ENCODE measurements around the gene ARL13B. TPM values are rescaled to one million over a fixed set of nuclear protein-coding genes. Genes with fewer than 3 reads are reported as not detected.

ARL13B gene
- total and polyA plus RNA-seq, 2 of the 13 experiments (the other 11 are each of a cell fraction or from before 2014, with no cell fraction given), result 2.2 to 9.6 TPM

DNA sequence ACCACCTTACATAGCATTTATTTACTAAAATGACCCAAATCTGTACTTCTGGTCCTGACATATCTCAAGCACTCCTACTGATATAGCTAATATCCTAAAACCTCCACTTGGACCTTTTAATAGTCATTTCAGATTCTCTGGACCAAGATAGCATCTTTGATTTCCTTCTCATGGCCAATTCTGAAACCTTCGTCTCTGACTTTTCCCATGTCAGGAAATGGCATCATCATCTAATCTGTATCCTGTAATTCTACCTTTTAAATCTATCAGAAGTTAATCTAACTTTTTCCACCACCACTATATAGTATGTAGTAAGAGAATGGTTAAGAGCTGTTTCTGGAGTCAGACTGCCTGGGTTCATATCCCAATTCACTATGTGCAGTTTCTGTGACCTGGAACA, 32.2 kb downstream of the ARL13B start:
- TF ChIP-seq PTBP1 (IDR thresholded peaks at IDR 0.05; ENCODE audit: low read depth, low read length, poor library complexity, severe bottlenecking), result no peak
- no peak for TF ChIP-seq ZNF530 (CRISPR knock-in tag; IDR thresholded peaks at IDR 0.05; ENCODE audit: low read depth)
- H3K9ac ChIP-seq (ENCODE audit: insufficient read depth, low read depth, low read length), result no peak overlapping the region
- no peaks in the 10 kb centered on the region for H4K20me1 ChIP-seq (ENCODE audit: insufficient read depth, low read length)
- DNase-seq (ENCODE audit: low spot score), result no peak
- H3K79me2 ChIP-seq (ENCODE audit: insufficient read depth, low read length), result no peaks in the 10 kb centered on the region
- ChIA-PET CTCF (ENCODE audit: low intra/inter-chr PET ratio, low total read pairs) (no interaction called here), POLR2A (no interaction called here)
- H3K4me1 ChIP-seq (ENCODE audit: insufficient read depth, low read length), result no peaks in the 10 kb centered on the region
- H3K36me3 ChIP-seq (replicated peaks in 1 of 2; ENCODE audit: control insufficient read depth in 1 of 2, insufficient read depth in 2 of 2, low read length in 2 of 2), result no peaks in the 10 kb centered on the region
- H3K27ac ChIP-seq (ENCODE audit: extremely low read length, insufficient read depth, low read length), result no peak overlapping the region
- in situ Hi-C loops (cut with HindIII; ENCODE audit: extremely low pct_ligation_motif_present, low pct_unique_long_range_greater_than_20kb) (no loop called here), intact Hi-C loops (cut with micrococcal nuclease; ENCODE audit: unreplicated experiment) (no loop called here)
- H3K9me3 ChIP-seq (ENCODE audit: low read length), result no peaks in the 10 kb centered on the region
- H3K4me2 ChIP-seq (ENCODE audit: low read depth, low read length), result no peak overlapping the region
- ATAC-seq, result no peak
- no peak overlapping the region for H3K4me3 ChIP-seq (replicated peaks in 1 of 3; ENCODE audit: insufficient read depth in 1 of 3, low read depth in 2 of 3, low read length in 3 of 3)
- FAIRE-seq, result no peak
- no peaks in the 10 kb centered on the region for H3K27me3 ChIP-seq (ENCODE audit: control insufficient read depth in 1 of 2, insufficient read depth in 2 of 2, low read length in 2 of 2)
- no peak overlapping the region for H2AFZ ChIP-seq (ENCODE audit: low read length)
- 100% methylated on average over 1 of the region's 1 CpG for WGBS (ENCODE audit: low lambda C conversion rate)
- BruUV-seq (replicated peaks), result no TSS peak

DNA sequence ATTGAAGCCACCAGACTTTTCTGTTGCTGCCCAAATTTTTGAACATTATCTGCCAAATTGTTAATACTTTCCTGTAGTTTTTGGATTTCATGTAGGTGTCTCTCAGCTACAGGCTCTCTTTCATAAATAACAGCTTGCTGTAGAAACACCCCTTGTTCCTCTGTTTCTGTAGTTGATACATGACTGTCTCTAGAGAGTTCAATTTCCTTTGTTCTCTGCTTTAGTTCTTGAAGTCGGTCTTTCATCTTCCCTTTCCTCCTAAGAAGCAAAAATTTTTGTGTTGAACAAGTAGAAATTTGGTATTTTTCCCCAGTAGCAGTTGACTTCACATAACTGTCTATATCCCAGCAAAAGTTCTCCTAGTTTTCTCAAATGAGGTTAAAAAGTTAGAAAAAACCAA, 35.1 kb downstream of the ARL13B start:
- CTCF ChIA-PET (ENCODE audit: low intra/inter-chr PET ratio, low total read pairs), result no interaction called here
- Histone ChIP-seq H3K79me2 (ENCODE audit: insufficient read depth, low read length) (no peaks in the 10 kb centered on the region), H3K4me1 (ENCODE audit: insufficient read depth, low read length) (no peaks in the 10 kb centered on the region), H3K4me2 (ENCODE audit: low read depth, low read length) (no peak overlapping the region), H3K9ac (ENCODE audit: insufficient read depth, low read depth, low read length) (no peak overlapping the region), H3K36me3 (replicated peaks in 1 of 2; ENCODE audit: control insufficient read depth in 1 of 2, insufficient read depth in 2 of 2, low read length in 2 of 2) (no peaks in the 10 kb centered on the region), H2AFZ (ENCODE audit: low read length) (no peak overlapping the region), H3K27ac (ENCODE audit: extremely low read length, insufficient read depth, low read length) (no peak overlapping the region), H3K27me3 (ENCODE audit: control insufficient read depth in 1 of 2, insufficient read depth in 2 of 2, low read length in 2 of 2) (no peaks in the 10 kb centered on the region), H3K9me3 (ENCODE audit: low read length) (no peaks in the 10 kb centered on the region), H3K4me3 (replicated peaks in 1 of 3; ENCODE audit: insufficient read depth in 1 of 3, low read depth in 2 of 3, low read length in 3 of 3) (no peak overlapping the region), H4K20me1 (ENCODE audit: insufficient read depth, low read length) (no peaks in the 10 kb centered on the region)
- POLR2A ChIA-PET, result no interaction called here
- in situ Hi-C loops (cut with HindIII; ENCODE audit: extremely low pct_ligation_motif_present, low pct_unique_long_range_greater_than_20kb) (no loop called here), intact Hi-C loops (cut with micrococcal nuclease; ENCODE audit: unreplicated experiment) (no loop called here)
- ATAC-seq (no peak), DNase-seq (ENCODE audit: low spot score) (no peak), FAIRE-seq (no peak)
- BruUV-seq (replicated peaks), result no TSS peak
- 88% methylated on average over 1 of the region's 1 CpG for WGBS (ENCODE audit: low lambda C conversion rate)
- TF ChIP-seq BRCA1 (CRISPR knock-in tag; IDR thresholded peaks at IDR 0.05) (no peak), USF2 (IDR thresholded peaks at IDR 0.05; ENCODE audit: low read depth, low read length) (no peak), USF2 (CRISPR knock-in tag; IDR thresholded peaks at IDR 0.05; ENCODE audit: borderline replicate concordance) (no peak), POLR2AphosphoS5 (IDR thresholded peaks at IDR 0.05; ENCODE audit: low read depth, low read length) (no peak), XRCC5 (optimal IDR thresholded peaks at IDR 0.05; ENCODE audit: low read length) (no peak), SSRP1 (CRISPR knock-in tag; IDR thresholded peaks at IDR 0.05) (no peak)
- TF ChIP-seq, protein P1, sequence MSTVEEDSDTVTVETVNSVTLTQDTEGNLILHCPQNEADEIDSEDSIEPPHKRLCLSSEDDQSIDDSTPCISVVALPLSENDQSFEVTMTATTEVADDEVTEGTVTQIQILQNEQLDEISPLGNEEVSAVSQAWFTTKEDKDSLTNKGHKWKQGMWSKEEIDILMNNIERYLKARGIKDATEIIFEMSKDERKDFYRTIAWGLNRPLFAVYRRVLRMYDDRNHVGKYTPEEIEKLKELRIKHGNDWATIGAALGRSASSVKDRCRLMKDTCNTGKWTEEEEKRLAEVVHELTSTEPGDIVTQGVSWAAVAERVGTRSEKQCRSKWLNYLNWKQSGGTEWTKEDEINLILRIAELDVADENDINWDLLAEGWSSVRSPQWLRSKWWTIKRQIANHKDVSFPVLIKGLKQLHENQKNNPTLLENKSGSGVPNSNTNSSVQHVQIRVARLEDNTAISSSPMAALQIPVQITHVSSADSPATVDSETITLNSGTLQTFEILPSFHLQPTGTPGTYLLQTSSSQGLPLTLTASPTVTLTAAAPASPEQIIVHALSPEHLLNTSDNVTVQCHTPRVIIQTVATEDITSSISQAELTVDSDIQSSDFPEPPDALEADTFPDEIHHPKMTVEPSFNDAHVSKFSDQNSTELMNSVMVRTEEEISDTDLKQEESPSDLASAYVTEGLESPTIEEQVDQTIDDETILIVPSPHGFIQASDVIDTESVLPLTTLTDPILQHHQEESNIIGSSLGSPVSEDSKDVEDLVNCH (CRISPR knock-in tag; IDR thresholded peaks at IDR 0.05), result no peak
